ENCODE measurements around the gene PFKL.

The PFKL gene

GRCh38 chr21:44312716-44313115 lies 12.9 kb downstream of the PFKL start:
- no peak for DNase-seq (ENCODE audit: low read depth in 2 of 2)

DNA sequence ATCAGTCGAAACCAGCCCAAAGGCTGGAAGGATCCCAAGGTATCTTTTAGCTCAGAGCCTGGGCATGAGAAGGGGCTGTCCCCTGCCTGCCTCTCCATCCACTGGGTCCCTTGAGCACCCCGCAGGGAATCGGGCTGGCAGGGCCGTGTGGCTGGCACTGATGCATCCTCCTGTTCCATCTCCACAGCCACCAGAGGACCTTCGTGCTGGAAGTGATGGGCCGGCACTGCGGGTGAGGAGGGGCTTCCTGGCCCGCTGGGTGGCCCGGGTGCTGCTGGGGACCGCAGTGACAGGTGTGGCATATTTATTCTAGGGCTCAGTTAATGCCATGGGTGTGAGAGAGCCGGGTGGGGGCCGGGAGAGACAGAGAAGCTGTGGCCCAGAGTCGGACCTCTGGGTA lies 13.6 kb downstream of the PFKL start:
- DNase-seq (ENCODE audit: low read depth in 2 of 2) = no peak

DNA sequence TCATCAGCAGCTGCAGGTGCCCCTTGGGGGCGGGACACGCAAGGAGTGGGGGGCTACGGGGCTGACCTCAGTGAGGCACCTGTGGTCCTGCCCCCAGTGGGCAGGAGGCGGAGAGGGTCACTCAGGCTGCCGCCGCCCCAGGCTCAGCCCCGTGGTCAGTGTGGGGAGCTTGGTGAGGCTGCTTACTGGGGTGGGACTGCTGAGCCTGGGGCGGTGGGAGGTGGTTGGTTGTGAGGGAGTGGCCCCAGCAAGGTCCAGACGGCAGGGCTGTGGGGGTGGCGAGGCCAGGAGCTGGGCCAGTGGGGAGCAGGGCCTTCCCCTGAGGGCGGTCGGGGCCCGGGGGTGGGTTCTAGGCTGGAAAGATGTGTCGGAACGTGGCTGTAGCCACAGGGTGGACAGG lies 14.3 kb downstream of the PFKL start:
- DNase-seq (ENCODE audit: low read depth in 2 of 2) = no peak

DNA sequence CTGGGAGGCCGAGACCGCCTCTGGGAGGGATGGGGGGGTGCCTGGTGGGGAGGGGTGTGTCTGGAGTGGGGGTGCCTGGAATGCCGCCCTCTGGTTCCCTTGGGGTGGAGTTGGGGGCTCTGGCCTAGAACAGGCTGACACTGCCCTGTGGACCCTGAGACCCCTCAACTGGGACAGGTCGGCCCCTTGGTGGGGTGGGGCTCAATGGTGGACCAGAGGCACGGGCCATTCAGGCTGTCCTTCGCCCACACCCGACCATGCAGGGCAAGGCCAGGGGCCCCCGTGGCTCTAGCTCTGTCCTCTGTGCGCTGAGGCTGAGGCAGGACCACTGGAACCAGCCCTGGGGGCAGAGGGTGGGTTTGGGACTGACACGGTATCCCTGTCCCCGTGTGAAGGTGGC lies 14.7 kb downstream of the PFKL start:
- DNase-seq (ENCODE audit: low read depth in 2 of 2) = no peak

DNA sequence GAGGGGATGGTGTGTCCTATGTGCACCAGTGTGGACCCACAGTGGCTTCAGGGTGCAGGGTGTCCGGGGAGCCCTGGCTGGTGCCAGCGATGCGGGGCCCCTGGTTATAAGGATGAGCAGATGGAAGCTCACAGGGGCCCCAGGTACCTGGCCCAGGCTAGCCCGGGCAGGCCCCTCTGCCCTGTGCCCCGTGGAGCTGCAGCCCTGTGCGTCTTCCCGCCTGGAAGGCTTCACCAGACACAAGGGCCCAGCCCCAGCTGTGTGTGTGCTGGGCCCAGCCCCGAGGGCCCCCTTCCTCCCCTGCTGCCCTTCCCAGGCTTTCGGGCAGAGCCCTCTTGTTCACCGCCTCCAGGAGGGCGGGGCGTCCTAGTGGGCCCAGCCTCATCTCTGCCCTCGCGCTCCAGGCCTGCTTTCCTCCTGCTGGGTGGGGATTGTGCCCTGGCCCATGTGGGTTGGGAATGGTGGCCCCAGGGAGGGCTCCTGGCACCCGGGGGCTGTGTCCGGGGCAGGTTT lies 15.9 kb downstream of the PFKL start:
- DNase-seq (ENCODE audit: low read depth in 2 of 2) = no peak

GRCh38 chr21:44316277-44316900 lies 16.5 kb downstream of the PFKL start:
- no peak for DNase-seq (ENCODE audit: low read depth in 2 of 2)

GRCh38 chr21:44317241-44317782 lies 17.5 kb downstream of the PFKL start:
- DNase-seq (ENCODE audit: low read depth in 2 of 2) = no peak

- no peak for DNase-seq (ENCODE audit: low read depth in 2 of 2)
These were observed 18.0 kb downstream of the PFKL start for GRCh38 chr21:44317871-44318270.

GRCh38 chr21:44318489-44319285 lies 18.8 kb downstream of the PFKL start:
- DNase-seq (ENCODE audit: low read depth in 2 of 2) = no peak

- no peak for DNase-seq (ENCODE audit: low read depth in 2 of 2)
These were observed 19.7 kb downstream of the PFKL start for GRCh38 chr21:44319407-44320065.

- DNase-seq (ENCODE audit: low read depth in 2 of 2) = no peak
These were observed 21.0 kb downstream of the PFKL start for GRCh38 chr21:44320847-44321246.

DNA sequence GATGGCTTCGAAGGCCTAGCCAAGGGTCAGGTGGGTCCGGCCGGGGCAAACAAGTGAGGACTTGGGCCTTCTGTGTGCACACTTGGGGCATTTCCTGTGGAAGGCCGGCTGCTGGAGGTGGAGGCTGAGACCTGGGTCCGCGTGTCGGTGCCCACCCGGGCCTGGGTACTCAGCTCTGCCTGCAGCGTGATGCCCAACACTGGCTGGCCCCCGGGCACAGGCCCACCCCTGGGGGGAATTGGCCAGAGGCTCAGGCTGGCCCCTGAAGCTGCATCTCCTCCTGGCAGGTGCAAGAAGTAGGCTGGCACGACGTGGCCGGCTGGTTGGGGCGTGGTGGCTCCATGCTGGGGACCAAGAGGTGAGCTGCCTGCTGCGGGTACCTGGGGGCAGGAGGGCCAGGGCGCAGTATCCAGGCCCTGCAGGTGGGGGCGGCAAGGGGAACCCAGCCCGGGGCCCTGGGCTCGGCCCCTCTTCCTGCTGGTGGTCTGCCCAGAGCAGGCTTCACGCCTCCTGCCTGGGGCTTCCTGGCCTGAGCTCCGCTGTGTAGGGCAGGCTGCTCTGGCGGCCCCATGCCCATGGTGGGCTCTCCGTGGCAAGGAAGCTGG lies 22.1 kb downstream of the PFKL start:
- DNase-seq (ENCODE audit: low read depth in 2 of 2) = no peak

DNA sequence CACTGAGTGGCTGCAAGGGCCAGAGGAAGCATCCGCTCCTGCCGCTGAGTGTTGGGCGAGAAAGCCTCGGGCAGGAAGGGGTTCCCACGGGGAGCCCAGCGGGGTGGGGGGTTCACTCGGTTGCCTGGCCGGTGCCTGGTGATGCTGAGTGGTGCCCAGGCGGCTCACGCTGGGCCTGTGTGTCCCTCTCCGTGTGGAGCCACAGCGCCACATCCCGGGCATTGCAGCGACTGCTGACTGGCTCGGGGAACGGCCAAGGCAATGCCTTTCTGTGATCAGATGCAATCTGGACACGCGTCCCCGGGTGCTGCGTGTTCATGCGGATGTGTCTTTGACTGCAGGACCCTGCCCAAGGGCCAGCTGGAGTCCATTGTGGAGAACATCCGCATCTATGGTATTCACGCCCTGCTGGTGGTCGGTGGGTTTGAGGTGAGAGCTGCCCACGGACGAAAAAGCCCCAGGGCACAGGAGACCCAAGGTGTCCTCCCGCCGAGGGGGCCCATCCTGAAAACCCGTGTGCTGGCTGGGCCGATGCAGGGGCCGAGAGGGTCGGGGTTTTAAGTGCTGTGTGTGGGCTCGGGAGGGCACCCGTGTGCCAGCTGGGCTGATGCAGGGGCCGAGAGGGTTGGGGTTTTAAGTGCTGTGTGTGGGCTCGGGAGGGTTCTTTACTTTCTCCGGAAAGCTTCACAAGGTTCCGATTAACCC lies 22.9 kb downstream of the PFKL start:
- no peak for DNase-seq (ENCODE audit: low read depth in 2 of 2)

GRCh38 chr21:44323591-44323990 lies 23.7 kb downstream of the PFKL start:
- DNase-seq (ENCODE audit: low read depth in 2 of 2) = no peak

DNA sequence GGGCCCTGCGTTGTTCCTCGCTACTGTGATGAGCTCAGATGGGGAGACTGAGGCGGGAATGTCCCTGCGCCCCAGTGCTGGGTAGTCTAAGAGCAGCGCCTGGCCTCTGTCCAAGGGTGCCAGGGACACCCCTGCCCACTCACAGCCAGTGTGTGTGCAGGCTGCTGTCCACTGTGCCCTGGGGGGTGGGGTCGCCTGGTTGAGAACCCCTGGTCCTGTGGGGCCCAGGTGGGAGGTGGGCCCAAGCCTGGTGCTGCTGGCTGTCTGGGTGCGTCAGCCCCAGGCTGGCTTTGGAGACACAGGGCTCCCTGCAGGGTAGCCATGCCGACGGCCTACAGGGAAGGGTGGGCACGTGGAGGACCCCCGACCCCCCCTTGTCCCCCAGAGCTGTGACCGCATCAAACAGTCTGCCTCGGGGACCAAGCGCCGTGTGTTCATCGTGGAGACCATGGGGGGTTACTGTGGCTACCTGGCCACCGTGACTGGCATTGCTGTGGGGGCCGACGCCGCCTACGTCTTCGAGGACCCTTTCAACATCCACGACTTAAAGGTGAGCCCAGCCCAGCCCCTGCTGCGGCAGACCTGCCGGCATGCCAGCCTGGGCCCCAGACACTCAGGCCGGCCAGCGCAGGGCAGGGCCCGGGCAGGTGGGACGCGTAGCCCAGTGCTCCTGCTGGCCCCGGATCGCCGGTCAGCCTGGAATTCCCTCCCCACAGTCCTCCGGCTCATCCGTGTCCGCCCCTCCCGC lies 24.4 kb downstream of the PFKL start:
- DNase-seq (ENCODE audit: low read depth in 2 of 2) = no peak

DNA sequence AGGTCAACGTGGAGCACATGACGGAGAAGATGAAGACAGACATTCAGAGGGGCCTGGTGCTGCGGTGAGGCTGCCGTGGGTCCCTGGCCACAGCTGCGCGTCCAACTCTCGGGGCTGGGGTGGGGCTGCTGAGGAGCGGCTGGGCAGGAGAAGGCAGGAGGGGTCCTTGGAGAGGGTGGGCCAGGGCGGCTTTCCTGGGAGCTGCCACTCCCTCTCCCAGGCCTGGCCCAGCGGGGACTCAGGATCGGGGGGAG lies 24.9 kb downstream of the PFKL start:
- no peak for DNase-seq (ENCODE audit: low read depth in 2 of 2)

GRCh38 chr21:44325386-44326271 lies 25.8 kb downstream of the PFKL start:
- no peak for DNase-seq (ENCODE audit: low read depth in 2 of 2)

GRCh38 chr21:44326272-44326647 lies 26.4 kb downstream of the PFKL start:
- DNase-seq (ENCODE audit: low read depth in 2 of 2) = no peak

GRCh38 chr21:44326716-44327602 lies 27.1 kb downstream of the PFKL start:
- DNase-seq (ENCODE audit: low read depth in 2 of 2) = no peak

Measured in stimulated activated CD8-positive, alpha-beta memory T cell treated with anti-CD3 and anti-CD28 coated beads, Interleukin-7, amount 100 ng/mL, for 4 hours (primary cell).